ENCODE measurements around the gene PSEN1.
A peak's percentile ranks its signal among the peaks of the same experiment; 100 is the strongest.

The PSEN1 gene

GRCh38 chr14:73236752-73237218 is 100.5 kb downstream of the PSEN1 start:
- peaks cover 14% of the 10 kb centered on the region for H3K4me1 ChIP-seq (ENCODE audit: control insufficient read depth, insufficient read depth, low read length, poor library complexity, severe bottlenecking)
- peaks cover 40% of the 10 kb centered on the region for H3K27me3 ChIP-seq (replicated peaks; ENCODE audit: control insufficient read depth, insufficient read depth, low read length, poor library complexity, severe bottlenecking)
- no peak for DNase-seq

DNA sequence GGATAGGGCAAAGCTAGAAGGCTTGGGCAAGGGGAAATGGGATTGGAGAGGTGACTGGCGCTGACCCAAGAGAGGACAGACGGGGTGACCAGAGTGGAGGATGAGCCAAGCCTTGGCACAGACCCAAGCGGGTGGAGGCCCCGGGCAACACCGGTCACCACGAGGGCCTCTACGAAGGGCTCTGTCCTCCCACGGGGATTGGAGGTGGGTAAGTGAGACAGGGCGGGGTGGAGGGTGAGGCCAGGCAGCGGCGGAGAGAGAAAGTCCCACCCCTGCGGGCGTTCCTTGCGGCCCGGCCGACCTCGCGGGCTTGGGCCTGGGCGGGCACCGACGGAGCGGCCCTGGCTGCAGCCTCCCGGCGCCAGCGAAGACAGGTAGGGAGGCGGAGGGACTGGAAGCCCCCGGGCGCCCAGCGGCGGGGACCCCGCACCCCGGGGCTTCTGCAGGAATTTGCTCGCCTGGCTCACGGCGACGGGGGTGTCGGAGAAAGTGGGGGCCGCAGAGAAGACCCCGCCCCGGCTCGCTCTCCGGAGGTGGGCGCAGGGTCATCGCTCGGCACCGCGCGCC is 101.0 kb downstream of the PSEN1 start, which contains the start of gene PAPLN:
TSS of gene PAPLN (plus strand) at position 288 of the 567 bp plus-strand sequence. CDS start 2,273 bp downstream, outside the sequence.
- no peak for DNase-seq
- peaks cover 40% of the 10 kb centered on the region for H3K27me3 ChIP-seq (replicated peaks; ENCODE audit: control insufficient read depth, insufficient read depth, low read length, poor library complexity, severe bottlenecking)

More at GRCh38 chr14:73236752-73237218, 100.5 kb downstream of the PSEN1 start:
- H3K9me3 ChIP-seq (ENCODE audit: control insufficient read depth, low read length): no peaks in the 10 kb centered on the region
- no peak overlapping the region for H3K4me3 ChIP-seq (ENCODE audit: insufficient read depth, low read depth, low read length, poor library complexity, severe bottlenecking)
- H3K27ac ChIP-seq (ENCODE audit: insufficient read depth, low read length, poor library complexity, severe bottlenecking): no peak overlapping the region
- no peaks in the 10 kb centered on the region for H3K36me3 ChIP-seq (ENCODE audit: control insufficient read depth, insufficient read depth, low read length)

DNA sequence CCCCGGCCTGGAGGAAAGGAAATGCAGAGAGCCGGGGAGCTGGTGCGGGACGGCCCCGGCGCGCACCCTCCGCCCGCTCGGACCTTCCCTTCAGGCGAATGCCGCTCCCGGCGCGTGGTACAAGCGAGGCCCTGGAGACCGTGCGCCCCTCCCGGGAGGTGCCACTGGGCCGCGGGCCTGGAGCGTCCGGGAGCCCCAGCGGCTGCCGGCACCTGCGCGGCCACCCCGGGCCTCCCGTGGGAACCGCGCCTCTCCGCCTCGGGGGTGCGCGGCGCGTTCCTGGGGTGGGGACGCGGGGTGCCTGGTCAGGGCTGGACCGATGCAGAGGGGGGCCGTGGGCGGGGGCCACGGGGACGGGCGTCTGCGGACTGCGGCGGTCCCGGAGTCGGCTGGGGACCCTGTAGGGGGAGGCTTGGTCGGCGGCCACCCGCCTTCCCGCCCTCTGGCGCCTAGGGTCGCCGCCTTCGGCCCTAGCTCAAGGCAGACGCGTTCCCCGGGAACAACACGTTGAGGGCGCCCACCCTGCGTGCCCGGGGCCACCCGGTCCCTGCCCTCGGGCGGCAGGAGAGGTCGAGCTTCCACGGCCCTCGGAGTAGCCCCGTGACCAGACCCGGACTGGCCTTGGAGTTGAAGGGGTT is 101.6 kb downstream of the PSEN1 start:
- peaks cover 39% of the 10 kb centered on the region for H3K27me3 ChIP-seq (replicated peaks; ENCODE audit: control insufficient read depth, insufficient read depth, low read length, poor library complexity, severe bottlenecking)
- no peaks in the 10 kb centered on the region for H3K9me3 ChIP-seq (ENCODE audit: control insufficient read depth, low read length)
- DNase-seq: no peak

More for the DNA sequence above, 101.0 kb downstream of the PSEN1 start, which contains the start of gene PAPLN:
- no peaks in the 10 kb centered on the region for H3K36me3 ChIP-seq (ENCODE audit: control insufficient read depth, insufficient read depth, low read length)
- peaks cover 14% of the 10 kb centered on the region for H3K4me1 ChIP-seq (ENCODE audit: control insufficient read depth, insufficient read depth, low read length, poor library complexity, severe bottlenecking)
- H3K4me3 ChIP-seq (ENCODE audit: insufficient read depth, low read depth, low read length, poor library complexity, severe bottlenecking): peak within 1 kb of the TSS; percentile 25
- H3K9me3 ChIP-seq (ENCODE audit: control insufficient read depth, low read length): no peaks in the 10 kb centered on the region
- H3K27ac ChIP-seq (ENCODE audit: insufficient read depth, low read length, poor library complexity, severe bottlenecking): no peak within 1 kb of the TSS

DNA sequence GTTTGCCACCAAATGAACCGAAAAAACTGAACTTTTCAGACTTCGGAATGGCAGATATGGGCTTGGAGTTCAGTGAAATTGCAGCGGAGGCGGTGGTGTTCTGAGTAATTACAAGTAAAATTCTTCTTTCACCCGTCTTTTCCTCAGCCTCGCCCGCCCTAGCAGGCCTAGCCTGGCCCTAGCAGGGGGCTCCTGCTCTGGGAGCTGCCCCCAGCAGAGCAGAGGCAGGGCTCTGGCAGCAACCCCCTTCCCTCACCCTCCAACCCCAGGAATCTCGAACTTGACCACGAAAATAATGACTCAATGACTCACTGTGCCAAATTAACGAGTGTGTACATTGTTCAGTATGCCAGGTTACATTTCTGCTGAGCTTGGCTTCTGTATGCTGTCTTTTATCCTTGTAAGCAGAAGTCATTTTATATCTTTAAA is 102.1 kb downstream of the PSEN1 start:
- no peak for DNase-seq
- no peaks in the 10 kb centered on the region for H3K36me3 ChIP-seq (ENCODE audit: control insufficient read depth, insufficient read depth, low read length)
- H3K4me3 ChIP-seq (ENCODE audit: insufficient read depth, low read depth, low read length, poor library complexity, severe bottlenecking): no peak overlapping the region
- peaks cover 14% of the 10 kb centered on the region for H3K4me1 ChIP-seq (ENCODE audit: control insufficient read depth, insufficient read depth, low read length, poor library complexity, severe bottlenecking)
- H3K9me3 ChIP-seq (ENCODE audit: control insufficient read depth, low read length): no peaks in the 10 kb centered on the region
- peaks cover 35% of the 10 kb centered on the region for H3K27me3 ChIP-seq (replicated peaks; ENCODE audit: control insufficient read depth, insufficient read depth, low read length, poor library complexity, severe bottlenecking)
- H3K27ac ChIP-seq (ENCODE audit: insufficient read depth, low read length, poor library complexity, severe bottlenecking): no peak overlapping the region

More for the DNA sequence above, 101.6 kb downstream of the PSEN1 start:
- Histone ChIP-seq H3K36me3 (ENCODE audit: control insufficient read depth, insufficient read depth, low read length) (no peaks in the 10 kb centered on the region), H3K4me1 (ENCODE audit: control insufficient read depth, insufficient read depth, low read length, poor library complexity, severe bottlenecking) (peaks cover 14% of the 10 kb centered on the region), H3K27ac (ENCODE audit: insufficient read depth, low read length, poor library complexity, severe bottlenecking) (no peak overlapping the region), H3K4me3 (ENCODE audit: insufficient read depth, low read depth, low read length, poor library complexity, severe bottlenecking) (peak overlapping the region; percentile 25)

DNA sequence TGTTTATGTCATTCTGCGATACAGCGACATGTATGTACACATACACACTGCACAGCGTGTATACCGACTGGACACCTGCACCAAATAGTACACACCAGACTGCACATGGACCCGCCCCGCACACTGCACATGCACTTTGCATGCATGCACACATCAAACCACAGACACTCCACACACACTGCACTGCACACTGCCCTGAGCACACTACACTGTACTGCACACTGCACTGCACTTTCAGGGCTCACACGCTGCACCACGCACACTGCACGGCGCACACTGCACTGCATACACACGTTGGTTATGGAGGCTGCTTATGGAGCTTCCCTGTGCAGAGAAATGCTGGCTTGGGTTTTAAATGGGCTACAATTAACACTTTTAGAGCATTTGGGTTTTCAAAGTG is 102.6 kb downstream of the PSEN1 start:
- no peaks in the 10 kb centered on the region for H3K9me3 ChIP-seq (ENCODE audit: control insufficient read depth, low read length)
- H3K36me3 ChIP-seq (ENCODE audit: control insufficient read depth, insufficient read depth, low read length): no peaks in the 10 kb centered on the region
- H3K27me3 ChIP-seq (replicated peaks; ENCODE audit: control insufficient read depth, insufficient read depth, low read length, poor library complexity, severe bottlenecking): peaks cover 35% of the 10 kb centered on the region
- no peak for DNase-seq
- no peak overlapping the region for H3K4me3 ChIP-seq (ENCODE audit: insufficient read depth, low read depth, low read length, poor library complexity, severe bottlenecking)
- peaks cover 14% of the 10 kb centered on the region for H3K4me1 ChIP-seq (ENCODE audit: control insufficient read depth, insufficient read depth, low read length, poor library complexity, severe bottlenecking)
- H3K27ac ChIP-seq (ENCODE audit: insufficient read depth, low read length, poor library complexity, severe bottlenecking): no peak overlapping the region

DNA sequence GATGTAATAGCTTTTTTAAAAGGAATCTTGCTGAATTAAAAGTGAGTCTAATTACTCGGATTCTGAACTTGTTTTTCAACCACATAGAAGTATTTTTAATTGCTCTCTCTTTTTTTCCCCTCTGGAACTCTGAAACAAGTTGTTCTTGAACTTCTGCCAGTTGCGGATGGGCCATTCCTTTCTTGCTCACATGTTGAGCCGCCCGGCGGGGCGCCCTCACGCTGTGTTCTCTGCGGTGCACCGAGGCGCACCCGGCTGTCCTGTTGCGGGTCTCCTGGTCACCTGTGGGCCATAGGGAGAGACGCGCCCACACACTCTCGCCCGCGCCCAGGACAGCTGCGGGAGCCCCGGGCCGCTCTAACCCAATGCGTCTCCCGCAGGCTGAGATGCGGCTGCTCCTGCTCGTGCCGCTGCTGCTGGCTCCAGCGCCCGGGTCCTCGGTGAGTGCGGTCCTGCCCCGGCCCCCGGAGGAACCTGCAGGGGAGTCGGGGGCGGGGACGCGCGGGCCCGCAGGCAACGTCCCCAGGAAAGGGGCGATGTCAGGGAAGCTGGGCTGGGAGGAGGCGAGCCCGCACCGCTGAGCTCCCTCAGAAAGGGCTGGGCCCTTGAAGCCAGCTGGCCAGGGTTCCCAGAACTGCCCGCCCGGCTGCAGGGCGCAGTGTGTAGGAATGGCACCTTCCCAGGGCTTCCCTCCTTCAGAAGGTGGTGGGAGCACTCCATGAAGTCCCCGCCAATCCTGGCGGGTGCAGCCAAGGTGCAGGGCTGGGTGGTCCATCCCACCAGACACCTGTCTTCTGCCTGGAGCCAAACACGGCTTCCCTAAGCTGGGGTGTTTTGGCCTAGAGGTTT is 103.3 kb downstream of the PSEN1 start:
- H3K9me3 ChIP-seq (ENCODE audit: control insufficient read depth, low read length): no peaks in the 10 kb centered on the region

GRCh38 chr14:73240816-73241480 is 104.6 kb downstream of the PSEN1 start:
- H3K4me3 ChIP-seq (ENCODE audit: insufficient read depth, low read depth, low read length, poor library complexity, severe bottlenecking): no peak overlapping the region
- no peaks in the 10 kb centered on the region for H3K36me3 ChIP-seq (ENCODE audit: control insufficient read depth, insufficient read depth, low read length)
- no peak overlapping the region for H3K27ac ChIP-seq (ENCODE audit: insufficient read depth, low read length, poor library complexity, severe bottlenecking)
- H3K4me1 ChIP-seq (ENCODE audit: control insufficient read depth, insufficient read depth, low read length, poor library complexity, severe bottlenecking): peaks cover 16% of the 10 kb centered on the region
- no peaks in the 10 kb centered on the region for H3K9me3 ChIP-seq (ENCODE audit: control insufficient read depth, low read length)
- H3K27me3 ChIP-seq (replicated peaks; ENCODE audit: control insufficient read depth, insufficient read depth, low read length, poor library complexity, severe bottlenecking): peaks cover 42% of the 10 kb centered on the region
- no peak for DNase-seq

More for the DNA sequence above, 103.3 kb downstream of the PSEN1 start:
- Histone ChIP-seq H3K36me3 (ENCODE audit: control insufficient read depth, insufficient read depth, low read length) (no peaks in the 10 kb centered on the region), H3K4me3 (ENCODE audit: insufficient read depth, low read depth, low read length, poor library complexity, severe bottlenecking) (no peak overlapping the region), H3K27me3 (replicated peaks; ENCODE audit: control insufficient read depth, insufficient read depth, low read length, poor library complexity, severe bottlenecking) (peaks cover 35% of the 10 kb centered on the region), H3K27ac (ENCODE audit: insufficient read depth, low read length, poor library complexity, severe bottlenecking) (no peak overlapping the region), H3K4me1 (ENCODE audit: control insufficient read depth, insufficient read depth, low read length, poor library complexity, severe bottlenecking) (peaks cover 14% of the 10 kb centered on the region)
- no peak for DNase-seq

DNA sequence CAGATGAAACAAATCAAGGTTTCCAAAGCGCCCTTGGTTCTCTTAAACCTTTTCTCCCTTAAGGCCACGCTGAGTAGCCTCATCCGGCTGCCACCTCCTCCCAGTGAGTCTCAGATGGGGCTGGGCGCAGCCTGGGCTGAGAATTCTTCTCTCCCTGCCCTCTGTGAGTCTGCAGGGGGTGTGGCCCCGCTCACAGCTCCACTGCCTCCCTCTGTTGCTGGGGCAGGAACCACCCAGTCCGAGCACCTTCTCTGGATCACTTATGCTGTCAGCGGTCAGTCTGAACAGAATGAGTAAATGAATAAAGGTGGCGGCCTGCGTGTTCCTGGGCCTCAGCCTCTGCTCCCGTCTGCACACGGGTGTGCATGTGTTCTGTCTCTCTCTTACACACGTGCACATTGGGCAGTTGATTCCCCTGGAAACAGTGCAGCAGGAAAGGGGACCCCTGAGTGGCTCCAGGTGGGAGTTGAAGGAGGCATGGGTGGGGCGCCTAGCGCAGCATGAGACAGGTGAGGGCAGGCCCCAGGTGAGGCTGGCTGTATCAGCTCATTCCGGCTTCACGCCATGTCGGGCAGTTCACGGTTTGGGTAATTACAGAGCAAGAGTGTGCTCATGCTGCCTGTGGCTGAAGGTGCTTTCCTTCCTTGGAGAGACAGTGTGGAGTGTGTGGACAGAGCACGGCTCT is 105.3 kb downstream of the PSEN1 start:
- peaks cover 38% of the 10 kb centered on the region for H3K27me3 ChIP-seq (replicated peaks; ENCODE audit: control insufficient read depth, insufficient read depth, low read length, poor library complexity, severe bottlenecking)
- no peak for DNase-seq

GRCh38 chr14:73242357-73242901 is 106.1 kb downstream of the PSEN1 start:
- no peak overlapping the region for H3K4me3 ChIP-seq (ENCODE audit: insufficient read depth, low read depth, low read length, poor library complexity, severe bottlenecking)
- no peaks in the 10 kb centered on the region for H3K9me3 ChIP-seq (ENCODE audit: control insufficient read depth, low read length)
- DNase-seq: no peak
- peaks cover 34% of the 10 kb centered on the region for H3K27me3 ChIP-seq (replicated peaks; ENCODE audit: control insufficient read depth, insufficient read depth, low read length, poor library complexity, severe bottlenecking)
- peaks cover 16% of the 10 kb centered on the region for H3K4me1 ChIP-seq (ENCODE audit: control insufficient read depth, insufficient read depth, low read length, poor library complexity, severe bottlenecking)
- H3K27ac ChIP-seq (ENCODE audit: insufficient read depth, low read length, poor library complexity, severe bottlenecking): no peak overlapping the region
- H3K36me3 ChIP-seq (ENCODE audit: control insufficient read depth, insufficient read depth, low read length): no peaks in the 10 kb centered on the region

More for the DNA sequence above, 105.3 kb downstream of the PSEN1 start:
- Histone ChIP-seq H3K27ac (ENCODE audit: insufficient read depth, low read length, poor library complexity, severe bottlenecking) (no peak overlapping the region), H3K4me3 (ENCODE audit: insufficient read depth, low read depth, low read length, poor library complexity, severe bottlenecking) (no peak overlapping the region), H3K4me1 (ENCODE audit: control insufficient read depth, insufficient read depth, low read length, poor library complexity, severe bottlenecking) (peaks cover 19% of the 10 kb centered on the region), H3K36me3 (ENCODE audit: control insufficient read depth, insufficient read depth, low read length) (no peaks in the 10 kb centered on the region), H3K9me3 (ENCODE audit: control insufficient read depth, low read length) (no peaks in the 10 kb centered on the region)
